GM18507 (cell line): ENCODE measurements around the gene TBCEL.

Experiments
- DNase-seq: peaks from one replicate; pipeline ENCODE4 v3.0.0; 2011; ENCODE audit warnings: low read depth; ENCODE audit not compliant: insufficient read length; ENCODE audit errors: extremely low spot score
- FAIRE-seq: peaks from 2 replicates; lab custom pipeline; 2011; peaks lifted over from hg19 to GRCh38; lab: Jason Lieb, UNC

Gene TBCEL

DNA sequence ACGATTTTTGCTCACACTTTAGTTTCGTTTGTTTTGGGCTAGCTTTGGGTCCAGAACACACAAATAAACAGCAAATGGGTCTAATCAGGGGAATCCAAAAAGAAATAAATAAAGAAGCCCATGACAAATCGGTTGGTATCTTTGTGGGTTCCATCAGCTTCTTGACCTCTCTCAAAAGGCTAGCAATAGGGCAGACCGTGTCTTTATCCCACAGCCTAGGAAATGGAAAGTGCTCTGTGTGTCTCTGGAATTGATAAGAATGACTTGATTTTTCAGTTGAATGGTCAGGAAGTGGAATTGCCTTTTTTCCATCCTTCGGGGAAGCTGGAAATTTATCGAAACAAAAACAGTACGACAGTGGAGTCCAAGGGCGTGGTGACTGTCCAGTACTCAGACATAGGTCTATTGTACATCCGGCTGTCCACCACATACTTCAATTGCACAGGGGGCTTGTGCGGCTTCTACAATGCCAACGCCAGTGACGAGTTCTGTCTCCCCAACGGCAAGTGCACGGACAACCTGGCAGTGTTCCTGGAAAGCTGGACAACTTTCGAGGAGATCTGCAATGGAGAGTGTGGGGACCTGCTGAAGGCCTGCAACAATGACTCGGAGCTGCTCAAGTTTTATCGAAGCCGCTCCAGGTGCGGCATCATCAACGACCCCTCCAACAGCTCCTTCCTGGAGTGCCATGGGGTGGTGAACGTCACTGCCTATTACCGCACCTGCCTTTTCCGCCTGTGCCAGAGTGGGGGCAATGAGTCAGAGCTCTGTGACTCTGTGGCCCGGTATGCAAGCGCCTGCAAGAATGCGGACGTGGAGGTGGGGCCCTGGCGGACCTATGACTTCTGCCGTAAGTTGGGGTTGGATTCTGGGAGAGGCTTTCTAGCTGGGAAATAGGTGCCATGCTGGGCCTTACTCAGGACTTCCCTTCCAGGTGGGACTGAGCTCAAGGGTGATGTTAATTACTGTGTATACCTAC lies 105.7 kb downstream of the TBCEL start:
- FAIRE-seq, result no peak
- DNase-seq, result no peak

DNA sequence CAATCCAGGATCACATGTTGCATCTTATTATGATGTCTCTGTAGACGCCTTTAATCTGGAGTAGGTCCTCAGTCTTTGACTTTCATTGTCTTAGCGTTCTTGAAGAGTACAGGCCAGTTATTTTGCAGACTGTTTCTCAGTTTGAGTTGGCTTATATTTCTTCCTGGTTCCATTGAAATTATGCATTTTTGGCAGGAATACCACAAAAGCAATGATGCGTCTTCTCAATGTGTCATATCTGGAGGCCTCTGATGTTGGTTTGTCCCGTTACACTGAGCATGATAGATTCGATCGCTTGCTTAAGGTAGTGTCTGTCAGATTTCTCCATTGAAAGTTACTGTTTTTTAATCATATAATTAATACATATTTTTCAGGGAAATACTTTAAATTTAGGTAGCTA lies 107.8 kb downstream of the TBCEL start:
- FAIRE-seq (no peak), DNase-seq (no peak)

DNA sequence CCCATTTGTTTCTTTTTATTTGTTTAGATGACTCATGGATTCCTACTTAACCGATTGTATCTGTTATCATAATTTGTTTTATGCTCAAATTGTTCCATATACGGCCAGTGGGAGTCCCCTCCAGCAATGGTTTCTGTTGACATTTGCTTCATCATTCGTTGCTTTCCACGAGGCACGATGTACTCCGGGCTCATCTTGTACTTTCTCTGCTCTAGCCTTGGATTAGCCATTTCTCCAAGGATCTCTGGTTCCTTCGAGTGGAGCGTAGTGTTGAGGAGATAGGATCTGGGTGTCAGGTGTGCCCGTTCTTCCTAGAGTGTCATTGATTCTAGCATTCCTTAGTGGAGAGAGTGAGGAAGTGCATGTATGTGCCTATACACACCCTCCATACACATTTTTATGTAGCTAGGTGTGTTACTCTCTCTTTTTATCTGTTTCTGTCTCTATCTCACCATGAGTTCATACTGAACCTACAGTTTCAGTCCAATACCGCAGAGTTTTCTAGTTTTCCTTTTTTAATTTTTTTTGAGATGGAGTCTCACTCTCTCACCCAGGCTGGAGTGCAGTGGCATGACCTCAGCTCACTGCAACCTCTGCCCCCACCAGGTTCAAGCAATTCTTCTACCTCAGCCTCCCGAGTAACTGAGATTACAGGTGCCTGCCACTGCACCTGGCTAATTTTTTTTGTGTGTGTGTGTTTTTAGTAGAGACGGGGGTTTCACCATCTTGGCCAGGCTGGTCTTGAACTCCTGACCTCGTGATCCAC lies 108.5 kb downstream of the TBCEL start:
- DNase-seq (no peak), FAIRE-seq (no peak)

DNA sequence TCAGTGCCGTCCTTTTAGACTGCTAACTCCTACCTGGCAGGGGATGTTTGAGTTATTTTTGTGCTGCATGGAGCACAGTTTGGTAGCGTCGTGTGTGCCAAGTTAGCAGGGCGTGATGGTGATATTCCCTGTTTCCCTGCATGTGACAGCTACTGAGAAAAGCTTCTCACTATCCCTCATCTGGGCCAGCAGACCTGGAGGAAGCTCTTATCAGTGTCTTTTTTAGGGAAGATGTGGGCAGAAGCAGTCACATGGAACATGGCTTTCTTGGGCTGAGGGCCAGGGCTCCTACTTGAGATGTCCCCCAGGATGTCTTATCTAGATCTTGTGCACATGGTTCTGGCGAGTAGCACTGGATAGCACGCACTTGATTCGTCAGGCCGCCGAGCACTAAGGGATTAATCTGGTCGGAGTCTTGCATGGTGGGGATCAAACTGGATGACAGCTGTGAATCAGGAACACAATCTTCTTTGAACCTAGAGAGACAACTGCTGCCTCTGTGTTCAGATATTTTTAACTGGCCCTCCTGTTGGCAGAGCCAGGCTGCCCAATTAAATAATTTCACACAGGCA lies 110.9 kb downstream of the TBCEL start:
- FAIRE-seq (no peak), DNase-seq (no peak)

DNA sequence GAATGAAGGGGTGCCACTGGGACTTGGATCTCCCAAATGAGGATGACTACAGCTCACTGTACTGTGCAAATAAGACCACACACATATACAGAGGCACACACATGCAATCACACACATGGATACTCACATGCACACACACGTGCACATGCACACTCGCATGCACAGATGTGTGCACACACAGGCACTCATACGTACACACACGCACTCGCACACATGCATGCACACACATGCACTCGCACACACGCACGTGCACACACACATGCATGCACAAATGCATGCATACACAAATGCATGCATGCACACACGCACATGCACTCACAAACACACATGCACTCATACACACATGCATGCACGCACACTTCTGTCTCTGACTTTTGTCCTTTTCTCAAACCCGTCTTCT lies 113.1 kb downstream of the TBCEL start:
- no peak for FAIRE-seq
- no peak for DNase-seq

DNA sequence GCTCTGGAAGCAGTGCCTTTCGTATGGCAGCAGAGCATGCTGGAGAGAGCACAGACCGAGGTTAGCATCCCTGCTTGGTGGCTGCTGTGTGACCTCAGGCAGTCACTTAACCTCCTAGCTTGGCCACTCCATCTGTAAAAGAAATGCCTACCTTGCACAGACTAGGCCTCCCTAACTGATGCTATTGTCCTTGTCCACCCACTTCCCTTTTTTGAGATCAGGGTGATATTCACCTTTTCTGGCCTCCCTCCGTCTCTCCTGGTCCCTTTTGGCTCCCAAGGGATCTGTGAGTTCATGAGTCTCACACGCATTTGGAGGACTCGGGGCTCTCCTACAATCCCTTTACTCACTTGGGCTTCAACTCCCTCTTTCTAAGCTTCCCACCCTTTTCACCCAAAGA lies 114.4 kb downstream of the TBCEL start:
- FAIRE-seq (no peak), DNase-seq (no peak)

DNA sequence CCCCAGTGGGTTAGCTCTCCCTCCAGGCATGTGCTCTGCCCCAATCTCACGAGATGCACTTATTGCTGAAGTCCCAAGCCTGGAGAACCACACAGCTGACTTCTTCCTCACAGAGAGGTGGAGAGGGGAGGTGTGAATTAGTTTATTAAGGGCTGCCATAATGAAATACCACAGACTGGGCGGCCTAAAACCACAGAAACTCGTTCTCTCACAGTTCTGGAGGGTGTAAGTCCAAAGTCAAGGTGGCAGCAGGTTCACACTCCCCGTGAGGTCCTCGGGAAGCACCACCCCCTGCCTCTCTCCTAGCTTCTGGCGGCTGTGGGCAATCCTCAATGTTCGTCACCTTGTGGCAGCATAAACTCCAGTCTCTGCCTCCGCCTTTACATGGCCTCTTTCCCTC lies 116.5 kb downstream of the TBCEL start:
- FAIRE-seq (no peak), DNase-seq (no peak)
